WI38 (cell line): ENCODE measurements around the gene ETNPPL.

ENCODE experiments used
- H3K4me3 ChIP-seq: 2 replicates; pipeline ENCODE4 v1.5.1; 2011; ENCODE audit warnings: low read depth, mild to moderate bottlenecking, control low read depth, low read length
- TF ChIP-seq, protein P1 (sequence below): IDR thresholded peaks from 2 replicates; pipeline ENCODE4 v1.5.1; 2012; ENCODE audit warnings: low read depth, mild to moderate bottlenecking, control low read depth, low read length

ETNPPL gene

DNA sequence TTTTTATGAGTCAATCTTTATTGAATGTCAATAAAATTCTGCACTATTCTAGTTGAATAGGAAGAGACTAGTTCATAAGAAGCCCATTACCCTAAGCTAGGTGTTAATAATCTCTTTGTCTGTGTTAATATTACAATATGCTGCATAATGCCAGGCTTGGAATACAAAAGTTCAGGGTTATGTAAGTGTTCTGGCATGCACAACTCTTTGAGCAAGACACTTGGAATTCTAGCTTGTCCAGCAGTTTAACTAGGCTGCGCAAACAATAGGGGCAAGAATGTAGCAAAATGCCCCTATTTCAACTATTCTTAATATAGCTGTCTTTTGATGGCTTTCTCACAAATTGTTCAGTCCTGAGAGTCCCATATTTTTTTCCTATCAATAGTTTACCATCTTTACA is 31.3 kb upstream of the ETNPPL start:
- TF ChIP-seq, protein P1, sequence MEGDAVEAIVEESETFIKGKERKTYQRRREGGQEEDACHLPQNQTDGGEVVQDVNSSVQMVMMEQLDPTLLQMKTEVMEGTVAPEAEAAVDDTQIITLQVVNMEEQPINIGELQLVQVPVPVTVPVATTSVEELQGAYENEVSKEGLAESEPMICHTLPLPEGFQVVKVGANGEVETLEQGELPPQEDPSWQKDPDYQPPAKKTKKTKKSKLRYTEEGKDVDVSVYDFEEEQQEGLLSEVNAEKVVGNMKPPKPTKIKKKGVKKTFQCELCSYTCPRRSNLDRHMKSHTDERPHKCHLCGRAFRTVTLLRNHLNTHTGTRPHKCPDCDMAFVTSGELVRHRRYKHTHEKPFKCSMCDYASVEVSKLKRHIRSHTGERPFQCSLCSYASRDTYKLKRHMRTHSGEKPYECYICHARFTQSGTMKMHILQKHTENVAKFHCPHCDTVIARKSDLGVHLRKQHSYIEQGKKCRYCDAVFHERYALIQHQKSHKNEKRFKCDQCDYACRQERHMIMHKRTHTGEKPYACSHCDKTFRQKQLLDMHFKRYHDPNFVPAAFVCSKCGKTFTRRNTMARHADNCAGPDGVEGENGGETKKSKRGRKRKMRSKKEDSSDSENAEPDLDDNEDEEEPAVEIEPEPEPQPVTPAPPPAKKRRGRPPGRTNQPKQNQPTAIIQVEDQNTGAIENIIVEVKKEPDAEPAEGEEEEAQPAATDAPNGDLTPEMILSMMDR, result no peak
- H3K4me3 ChIP-seq, result no peak overlapping the region

DNA sequence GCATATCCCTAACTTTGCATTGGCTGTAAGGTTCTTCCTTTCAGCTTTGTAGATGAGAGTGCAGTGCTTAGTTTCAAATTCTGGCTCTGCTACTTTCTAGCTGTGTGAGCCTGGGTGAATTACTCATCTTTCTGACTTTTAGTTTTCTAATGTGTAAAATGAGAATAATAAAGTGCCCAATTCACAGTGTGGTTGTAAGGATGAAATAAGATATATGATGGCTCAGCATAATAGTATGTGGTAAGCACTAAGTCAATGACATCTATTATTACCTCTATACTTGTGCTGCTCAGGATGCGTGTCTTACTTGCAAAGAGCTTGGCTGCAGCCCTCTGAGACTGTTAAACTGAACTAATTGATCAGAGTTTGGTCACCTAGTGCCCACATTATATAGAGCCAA is 30.6 kb upstream of the ETNPPL start:
- H3K4me3 ChIP-seq, result no peak overlapping the region
- TF ChIP-seq, protein P1, result no peak

GRCh38 chr4:108788731-108789130 is 25.9 kb upstream of the ETNPPL start:
- no peak overlapping the region for H3K4me3 ChIP-seq
- TF ChIP-seq, protein P1, result no peak

GRCh38 chr4:108787724-108788123 is 24.9 kb upstream of the ETNPPL start:
- TF ChIP-seq, protein P1, result no peak
- no peak overlapping the region for H3K4me3 ChIP-seq

GRCh38 chr4:108787106-108787505 is 24.3 kb upstream of the ETNPPL start:
- no peak overlapping the region for H3K4me3 ChIP-seq
- TF ChIP-seq, protein P1, result no peak

DNA sequence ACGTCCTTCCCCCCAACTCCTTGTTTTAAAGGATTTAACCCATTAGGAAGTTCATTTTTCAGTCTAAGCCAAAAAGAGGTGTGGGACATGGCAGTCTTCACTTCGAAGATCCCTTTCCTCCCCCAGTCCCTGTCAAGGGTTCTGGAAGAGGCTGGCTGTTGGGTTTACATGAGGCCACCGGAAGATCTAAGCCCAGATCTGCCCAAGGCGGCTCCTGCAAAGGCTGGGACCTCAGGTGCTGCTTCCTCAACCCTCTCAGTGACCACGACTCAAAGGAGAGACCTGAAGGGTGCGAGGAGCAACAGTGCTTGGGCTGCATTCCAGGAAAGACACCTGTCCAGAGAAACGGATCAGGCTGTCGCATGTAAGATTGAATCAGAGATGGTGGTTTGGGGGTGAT is 23.5 kb upstream of the ETNPPL start:
- H3K4me3 ChIP-seq, result no peak overlapping the region
- TF ChIP-seq, protein P1, result no peak

GRCh38 chr4:108783665-108784463 is 21.0 kb upstream of the ETNPPL start:
- no peak overlapping the region for H3K4me3 ChIP-seq
- TF ChIP-seq, protein P1, result no peak
